CD4-positive, alpha-beta T cell treated with Interleukin-15 for 1 hour (primary cell): ENCODE results near the gene NOC4L.
A peak's percentile ranks its signal among the peaks of the same experiment; 100 is the strongest.
"Not testable (repeated sequence)": the region's sequence is repeated elsewhere in the genome, so short reads cannot be mapped to it uniquely, and the experiment has no call there.

ENCODE experiments used
- DNase-seq: peaks from one replicate; pipeline ENCODE4 v3.0.0-alpha.2; 2020

NOC4L gene

GRCh38 chr12:132144115-132144809 lies at the start of gene NOC4L, which contains the start of gene DDX51:
Gene NOC4L, plus strand, starts transcription at chr12:132144457. Its CDS starts 32 bp downstream, at chr12:132144489.
Gene DDX51, minus strand, starts transcription at chr12:132144319. Its CDS starts 23 bp downstream, at chr12:132144296.
- peak; percentile 94 for DNase-seq

DNA sequence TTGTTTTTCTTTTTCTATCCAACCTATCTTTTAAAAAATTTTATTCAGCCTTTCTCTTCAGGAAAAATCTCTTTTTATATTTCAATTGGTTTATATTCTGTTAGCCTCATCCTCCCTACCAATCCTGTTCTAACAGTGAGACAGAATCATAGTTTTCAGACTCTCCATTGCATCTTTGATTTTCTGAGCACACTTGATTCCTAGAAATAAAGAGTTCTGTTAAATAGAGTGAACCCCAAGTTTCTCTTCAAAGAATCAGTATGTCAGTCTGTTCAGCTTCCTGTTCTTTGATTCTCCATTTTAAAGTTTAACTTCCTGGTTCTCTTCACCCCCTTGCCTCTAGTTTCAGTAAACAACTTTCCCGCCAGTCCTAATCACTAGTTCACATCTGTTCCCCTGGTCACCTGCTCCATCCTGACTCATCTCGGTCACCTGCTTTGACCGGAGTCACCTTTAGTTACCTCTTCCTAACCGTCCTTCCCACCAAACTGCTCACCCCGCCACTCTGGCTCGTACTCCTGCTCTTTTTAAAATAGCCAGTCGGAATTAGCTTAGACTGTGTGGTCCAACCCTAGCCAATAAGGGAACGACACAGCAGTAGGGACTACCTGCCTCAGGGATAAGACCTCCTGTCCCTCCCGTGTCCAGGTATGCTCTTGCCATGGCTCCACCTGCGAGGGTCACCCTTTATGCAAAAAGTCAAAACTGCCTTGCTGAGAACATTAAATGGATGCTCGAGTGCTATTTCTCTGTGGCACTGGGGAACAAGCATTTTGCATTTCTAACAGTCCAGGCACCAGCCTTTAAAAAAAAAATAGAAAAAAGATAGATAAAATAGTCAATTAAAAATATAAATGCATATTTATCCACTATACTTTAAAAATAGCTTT lies 48.5 kb upstream of the NOC4L start:
- DNase-seq: no peak

- no peak for DNase-seq
Measured at GRCh38 chr12:132099739-132100138, 44.5 kb upstream of the NOC4L start.

DNA sequence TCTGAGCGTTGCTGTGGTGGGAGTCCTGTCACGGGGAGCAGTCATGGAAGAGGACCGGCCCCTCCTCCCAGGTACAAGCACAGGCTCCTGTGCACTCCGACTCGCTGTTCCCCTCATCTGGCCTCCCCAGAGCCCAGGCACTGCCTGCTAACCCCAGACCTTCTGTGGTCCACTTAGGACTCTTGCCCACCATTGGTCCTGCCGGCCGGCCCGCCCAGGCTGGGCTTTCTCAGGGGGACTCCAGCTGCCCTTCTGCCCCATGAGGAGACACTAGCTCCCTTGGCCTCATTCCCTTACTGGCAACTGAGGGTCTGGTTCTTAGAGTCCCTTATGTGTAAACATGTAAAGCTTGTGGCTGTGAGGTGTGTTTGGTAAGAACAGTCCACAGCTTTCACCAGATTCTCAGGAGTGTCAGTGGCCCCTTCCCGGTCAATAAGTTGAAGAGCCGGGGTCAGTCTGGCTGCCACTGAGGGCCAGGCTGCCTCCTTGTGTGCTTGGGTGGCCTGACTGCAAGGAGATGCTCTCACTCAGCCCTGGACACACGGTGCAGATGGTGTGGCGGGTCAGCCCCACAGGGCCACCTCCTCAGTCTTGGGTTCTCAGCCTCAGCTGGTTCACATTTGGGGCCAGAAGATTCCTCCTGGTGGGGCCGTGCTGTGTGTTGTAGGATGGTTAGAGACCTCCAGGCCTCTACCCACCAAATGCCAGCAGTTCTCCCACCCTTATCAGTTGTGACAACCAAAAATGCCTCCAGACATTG lies 43.8 kb upstream of the NOC4L start:
- no peak for DNase-seq

DNA sequence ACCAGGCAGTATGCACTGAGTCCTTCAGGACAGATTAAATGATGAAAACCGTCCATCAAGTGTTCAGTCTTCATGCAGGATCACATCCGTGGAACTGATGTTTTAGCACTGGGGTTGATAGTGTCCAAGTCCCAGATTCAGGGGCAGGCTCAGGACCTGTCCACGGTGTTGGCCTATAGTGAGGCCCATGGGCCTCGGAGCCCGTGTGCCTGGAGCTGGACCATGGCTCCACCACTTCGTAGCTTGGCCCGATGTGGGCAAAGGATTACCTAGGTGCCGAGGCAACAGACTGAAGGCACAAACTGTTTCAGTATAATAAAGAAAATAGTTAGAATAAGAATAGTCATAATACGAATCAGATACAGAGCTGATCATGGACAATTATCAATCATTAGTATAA lies 42.0 kb upstream of the NOC4L start:
- DNase-seq: no peak

DNA sequence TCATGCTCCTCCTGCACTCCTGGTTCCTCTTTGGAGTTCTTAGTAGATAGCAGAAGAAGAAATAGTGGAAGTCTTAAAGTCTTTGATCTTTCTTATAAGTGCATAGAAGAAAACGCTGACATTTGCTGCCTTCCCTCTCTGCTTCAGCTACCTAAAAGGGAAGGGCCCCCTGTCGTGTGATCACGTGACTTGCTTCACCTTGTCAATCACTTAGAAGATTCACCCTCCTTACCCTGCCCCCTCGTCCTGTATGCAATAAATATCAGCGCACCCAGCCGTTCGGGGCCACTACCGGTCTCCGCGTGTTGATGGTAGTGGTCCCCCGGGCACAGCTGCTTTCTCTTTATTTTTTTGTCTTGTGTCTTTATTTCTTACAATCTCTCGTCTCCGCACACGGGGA lies 41.2 kb upstream of the NOC4L start:
- DNase-seq: not testable (repeated sequence)

- DNase-seq: no peak
Measured at GRCh38 chr12:132103542-132104308, 40.5 kb upstream of the NOC4L start.

DNA sequence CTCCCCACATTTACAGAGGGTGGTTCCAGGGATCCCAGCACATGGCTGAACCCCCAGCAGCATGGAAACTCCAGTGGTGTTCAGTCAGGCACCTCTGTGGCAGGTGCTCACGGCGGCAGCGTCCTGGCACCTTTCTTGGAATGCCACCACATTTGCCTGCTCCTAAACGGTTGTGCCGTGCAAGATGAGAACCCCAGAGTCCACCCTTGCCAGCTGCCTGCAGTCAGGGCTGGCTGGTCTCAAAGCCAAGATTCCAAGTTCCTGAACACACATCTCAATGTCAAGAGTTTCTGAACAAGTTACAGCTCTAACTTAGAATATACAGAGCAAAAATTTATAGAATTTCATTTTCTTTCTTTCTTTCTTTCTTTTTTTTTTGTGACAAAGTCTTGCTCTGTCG lies 38.8 kb upstream of the NOC4L start:
- no peak for DNase-seq

GRCh38 chr12:132106921-132107320 lies 37.3 kb upstream of the NOC4L start:
- no peak for DNase-seq

DNA sequence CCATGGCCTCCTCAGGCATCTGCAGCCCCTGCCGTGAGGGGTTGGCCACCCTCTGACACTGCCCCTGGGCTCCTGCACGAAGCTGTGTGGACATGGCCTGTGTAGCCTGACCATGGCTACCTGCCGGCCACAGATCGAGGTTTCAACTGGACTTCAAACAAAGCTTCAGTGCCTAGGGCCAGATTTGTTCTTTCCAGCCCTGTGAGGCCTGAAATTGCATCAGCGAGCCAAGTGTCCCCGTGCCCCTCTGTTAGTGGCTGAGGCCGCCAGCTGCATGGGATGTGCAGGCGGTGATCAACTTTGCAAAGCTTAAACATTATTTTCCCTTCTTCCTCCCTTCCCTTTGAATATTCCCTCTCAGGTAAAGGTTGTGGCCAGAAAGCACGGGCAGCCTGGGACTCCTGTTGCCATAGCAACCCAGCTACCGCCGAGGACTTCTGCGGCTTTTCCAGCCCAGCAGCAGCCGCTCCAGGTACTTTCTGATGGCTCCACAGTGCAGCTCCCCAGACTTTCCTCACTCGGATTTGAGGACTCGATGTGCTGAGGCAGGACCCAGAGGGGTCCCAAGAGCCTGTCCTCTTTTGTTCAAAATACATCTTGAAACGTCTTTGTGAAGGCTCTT lies 35.9 kb upstream of the NOC4L start:
- DNase-seq: no peak

GRCh38 chr12:132109741-132110140 lies 34.5 kb upstream of the NOC4L start:
- no peak for DNase-seq

DNA sequence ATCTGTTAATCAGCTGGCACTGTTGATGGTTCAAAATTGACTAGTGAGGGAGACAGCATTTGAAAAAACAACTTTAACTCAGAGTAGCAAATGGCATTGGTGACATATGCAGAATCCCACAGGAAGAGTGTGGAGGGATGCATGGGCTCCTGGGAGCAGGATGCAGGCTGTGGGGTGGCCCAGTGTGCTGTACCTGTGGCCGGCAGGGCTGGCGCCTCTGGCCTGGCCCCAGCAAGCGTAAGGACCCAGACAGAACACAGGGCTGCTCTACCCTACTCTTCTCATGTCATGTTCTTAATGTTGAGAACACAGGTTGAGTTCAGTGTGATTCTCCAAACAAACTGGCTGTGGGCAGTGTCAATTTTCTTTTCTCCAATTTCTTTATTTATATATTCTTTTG lies 33.6 kb upstream of the NOC4L start:
- no peak for DNase-seq

DNA sequence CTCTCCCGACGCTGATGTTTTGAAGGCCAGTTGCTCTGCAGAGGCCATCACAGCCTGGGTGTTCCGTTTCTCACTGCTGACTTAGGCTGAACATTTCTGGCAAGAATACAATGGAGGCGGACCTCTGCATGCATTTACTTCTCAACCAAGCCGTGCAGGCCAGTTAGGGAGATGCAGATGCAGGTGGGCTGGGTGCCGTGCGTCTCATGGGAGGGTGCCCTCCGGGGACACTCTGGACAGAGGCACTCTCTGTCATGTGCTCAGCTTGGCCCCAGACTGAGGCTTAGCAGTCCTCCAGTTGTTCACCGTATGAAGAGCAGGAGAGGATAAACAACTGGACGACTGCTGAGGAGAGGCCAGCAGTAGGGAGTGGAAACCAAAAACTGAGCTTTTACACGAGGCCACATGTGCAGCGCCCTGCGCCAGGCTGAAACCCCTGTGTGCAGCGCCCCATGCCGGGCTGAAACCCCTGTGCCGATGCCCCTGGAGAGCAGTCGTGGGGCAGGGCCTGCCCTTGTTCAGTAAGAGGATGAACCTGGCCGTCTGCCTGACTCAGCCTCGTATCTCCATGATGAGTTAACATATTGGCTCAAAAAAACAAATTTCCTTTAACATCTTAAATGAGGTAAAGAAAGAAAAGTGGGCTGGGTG lies 32.5 kb upstream of the NOC4L start:
- DNase-seq: no peak

DNA sequence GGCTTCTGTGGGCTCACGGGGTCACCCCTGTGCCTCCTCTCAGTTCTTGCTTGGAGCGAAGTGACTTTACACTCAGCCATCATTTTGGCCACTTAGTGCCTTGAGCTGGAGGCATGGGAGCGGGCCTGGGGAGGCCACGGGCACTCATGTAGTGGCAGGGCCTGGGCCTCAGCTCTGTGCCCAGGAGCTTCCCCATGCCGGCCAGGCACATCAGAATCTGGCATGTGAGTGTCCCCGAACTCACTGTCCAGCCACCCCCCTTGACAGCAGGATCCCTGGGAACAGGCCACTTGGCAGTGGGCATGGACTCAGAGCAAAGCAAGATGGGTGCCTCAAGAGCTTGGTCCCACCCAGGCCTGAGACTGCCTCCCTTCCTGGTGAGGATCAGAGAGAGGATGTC lies 29.6 kb upstream of the NOC4L start:
- DNase-seq: no peak

GRCh38 chr12:132115500-132115899 lies 28.8 kb upstream of the NOC4L start:
- DNase-seq: no peak

GRCh38 chr12:132116709-132117557 lies 27.3 kb upstream of the NOC4L start:
- no peak for DNase-seq

- no peak for DNase-seq
Measured at GRCh38 chr12:132117558-132117875, 26.7 kb upstream of the NOC4L start.

- DNase-seq: no peak
Measured at GRCh38 chr12:132118876-132119275, 25.4 kb upstream of the NOC4L start.

DNA sequence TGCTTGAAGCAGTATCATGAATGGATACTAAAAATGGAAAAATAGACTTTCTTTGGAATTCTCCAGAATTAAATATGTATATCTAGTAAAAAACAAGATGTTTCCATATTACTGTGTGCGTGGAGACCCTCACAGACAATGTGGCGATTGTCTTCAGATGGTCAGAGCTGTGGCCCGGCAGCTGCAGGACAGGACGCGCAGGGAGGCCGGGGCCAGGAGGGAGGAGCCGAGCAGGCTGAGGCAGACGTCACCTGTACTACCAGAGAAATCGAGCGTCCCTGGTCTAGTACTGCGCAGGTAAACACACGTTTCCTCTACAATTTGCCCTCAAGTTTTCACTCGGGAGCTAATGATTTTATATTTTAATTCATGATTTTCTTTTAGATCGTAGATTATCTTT lies 23.0 kb upstream of the NOC4L start:
- no peak for DNase-seq

DNA sequence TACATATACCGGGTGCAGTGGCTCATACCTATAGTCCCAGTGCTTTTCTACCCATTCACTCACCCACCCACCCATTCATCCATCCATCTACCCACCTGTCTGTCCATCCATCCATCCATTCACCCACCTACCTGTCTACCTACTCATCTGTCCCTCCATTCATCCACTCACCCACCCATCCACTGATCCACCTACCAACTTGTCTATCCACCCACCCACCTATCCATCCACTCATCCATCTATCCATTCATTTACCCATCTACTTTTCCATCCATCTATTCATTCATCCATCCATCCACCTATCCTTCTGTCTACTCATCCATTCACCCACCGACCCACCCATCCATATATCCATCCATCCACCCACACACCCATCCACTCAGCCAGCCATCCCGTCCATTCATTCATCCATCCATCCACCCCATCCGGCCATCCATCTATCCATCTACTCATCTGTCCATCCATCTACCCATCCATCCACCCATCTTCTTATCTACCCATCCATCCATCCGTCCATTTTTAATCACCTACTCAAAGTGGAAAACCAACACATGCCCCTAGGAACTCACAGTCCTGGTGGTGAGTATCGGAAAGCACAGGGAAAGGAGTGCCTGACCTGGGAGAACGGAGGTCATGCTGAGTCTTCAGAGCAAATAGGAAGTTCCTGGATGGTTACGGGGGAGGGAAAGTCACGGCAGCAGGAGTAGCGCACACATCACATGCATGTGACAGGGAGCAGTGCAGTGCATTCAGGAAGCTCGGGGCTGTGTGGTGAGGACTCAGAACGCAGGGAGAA lies 20.1 kb upstream of the NOC4L start:
- DNase-seq: no peak
